HCT116 (cell line): ENCODE results near the gene TEKTIP1. TPM values are rescaled to one million over a fixed set of nuclear protein-coding genes. Genes with fewer than 3 reads are reported as not detected.

Experiments
- ATAC-seq: fragments of 200-7000 bp; cut with Tn5 transposase; 2 replicates; pipeline ENCODE4 v1.9.1; 2020; ENCODE audit warnings: mild to moderate bottlenecking, moderate library complexity
- BruUV-seq: library from RNA; stranded (reverse); fragments of 400-500 nt; replicated peaks from 2 replicates; lab custom pipeline; 2021; lab: Mats Ljungman, UMichigan
- CTCF ChIA-PET: fragments of 300-600 bp; sonication (Branson Sonifier 250); formaldehyde crosslinking; loops from one replicate; lab custom pipeline; 2021; ENCODE audit warnings: antibody characterized with exemption; lab: Charles Lee
- POLR2A ChIA-PET: fragments of 300-600, 350-600 bp; sonication (Branson Sonifier 250); formaldehyde crosslinking; loops from one replicate; lab custom pipeline; 2021; ENCODE audit warnings: antibody characterized with exemption; lab: Charles Lee
- RAD21 ChIA-PET, 2 experiments: fragments of 300-600 bp; sonication (Branson Sonifier 250); formaldehyde crosslinking; loops; one replicate each; lab custom pipeline; 2023; ENCODE audit warnings: low total read pairs in 2 of 2; ENCODE audit not compliant: uncharacterized antibody in 2 of 2, unreplicated experiment in 2 of 2, low non-redundant PET in 1 of 2; lab: Charles Lee
- DNase-seq: peaks from one replicate; pipeline ENCODE4 v3.0.0-alpha.2; 2010; ENCODE audit warnings: low read depth, low spot score
- H2AFZ ChIP-seq: fragments of 200-600 bp; shearing (Covaris generic), sonication (generic); 2 replicates; pipeline ENCODE4 v1.6.1; 2017; ENCODE audit warnings: low read depth, mixed run types, mixed read lengths, antibody characterized with exemption, low read length; ENCODE audit not compliant: poor library complexity, severe bottlenecking
- H3K27ac ChIP-seq: 2 replicates; pipeline ENCODE4 v1.5.1; 2012; ENCODE audit warnings: low read depth, low read length
- H3K27me3 ChIP-seq: fragments of 200-600 bp; sonication (generic); 2 replicates; pipeline ENCODE4 v1.6.1; 2016; ENCODE audit warnings: mixed run types, low read length, mixed read lengths; ENCODE audit not compliant: insufficient read depth
- H3K36me3 ChIP-seq, 2 experiments: fragments of 200-500 bp in 1 of 2; fragments of 200-600 bp in 1 of 2; sonication (Bioruptor generic) in 1 of 2; sonication (generic) in 1 of 2; 2 replicates each; pipeline versions ENCODE4 v1.5.1 to v1.6.1; 2014 to 2016; ENCODE audit warnings: low read length in 2 of 2, inconsistent platforms in 1 of 2, mixed read lengths in 1 of 2, mixed run types in 1 of 2; ENCODE audit not compliant: insufficient read depth in 2 of 2, control insufficient read depth in 1 of 2
- H3K4me1 ChIP-seq, 2 experiments: fragments of 200-600 bp in 1 of 2; sonication (generic) in 1 of 2; 2 replicates each; pipeline versions ENCODE4 v1.5.1 to v1.6.1; 2012 to 2017; ENCODE audit warnings: low read length in 2 of 2, inconsistent platforms in 1 of 2, mild to moderate bottlenecking in 1 of 2, mixed read lengths in 1 of 2, mixed run types in 1 of 2, moderate library complexity in 1 of 2; ENCODE audit not compliant: insufficient read depth in 2 of 2, control insufficient read depth in 1 of 2
- H3K4me2 ChIP-seq: fragments of 200-600 bp; sonication (generic); 2 replicates; pipeline ENCODE4 v1.6.1; 2017; ENCODE audit warnings: mixed run types, low read length, mixed read lengths
- H3K4me3 ChIP-seq, 2 experiments: fragments of 200-600 bp in 1 of 2; sonication (generic) in 1 of 2; replicated peaks in 1 of 2; 2 replicates each; pipeline ENCODE4 v1.5.1; 2011 to 2016; ENCODE audit warnings: low read length in 2 of 2, control low read depth in 1 of 2, low read depth in 1 of 2, mild to moderate bottlenecking in 1 of 2, mixed read lengths in 1 of 2, mixed run types in 1 of 2
- H3K79me2 ChIP-seq: fragments of 200-600 bp; sonication (generic); 2 replicates; pipeline ENCODE4 v1.6.1; 2017; ENCODE audit warnings: mild to moderate bottlenecking, mixed run types, low read length, moderate library complexity, mixed read lengths; ENCODE audit not compliant: insufficient read depth
- H3K9ac ChIP-seq: fragments of 200-600 bp; sonication (generic); 2 replicates; pipeline ENCODE4 v1.6.1; 2016; ENCODE audit warnings: low read length, mixed read lengths
- H3K9me2 ChIP-seq: fragments of 200-600 bp; sonication (generic), shearing (Covaris generic); 2 replicates; pipeline ENCODE4 v1.6.1; 2017; ENCODE audit warnings: mixed run types, mild to moderate bottlenecking, moderate library complexity; ENCODE audit not compliant: insufficient read depth
- H3K9me3 ChIP-seq, 2 experiments: fragments of 200-500 bp in 1 of 2; fragments of 200-600 bp in 1 of 2; sonication (Bioruptor generic) in 1 of 2; sonication (generic) in 1 of 2; 2 replicates each; pipeline ENCODE4 v1.6.1; 2014 to 2017; ENCODE audit warnings: low read length in 2 of 2, mixed read lengths in 2 of 2, inconsistent platforms in 1 of 2, low read depth in 1 of 2, mild to moderate bottlenecking in 1 of 2, mixed run types in 1 of 2, moderate library complexity in 1 of 2; ENCODE audit not compliant: control insufficient read depth in 1 of 2, insufficient read depth in 1 of 2
- H4K20me1 ChIP-seq: fragments of 200-600 bp; sonication (generic), shearing (Covaris generic); 2 replicates; pipeline ENCODE4 v1.6.1; 2017; ENCODE audit warnings: mixed run types, mild to moderate bottlenecking, moderate library complexity; ENCODE audit not compliant: insufficient read depth
- ATF3 ChIP-seq: IDR thresholded peaks from 2 replicates; pipeline ENCODE4 v1.6.1; 2012
- EGR1 ChIP-seq: IDR thresholded peaks from 2 replicates; pipeline ENCODE4 v1.6.1; 2012; ENCODE audit warnings: low read depth
- ELF1 ChIP-seq: IDR thresholded peaks from 2 replicates; pipeline ENCODE4 v1.6.1; 2012; ENCODE audit warnings: low read depth, borderline replicate concordance
- MAX ChIP-seq: IDR thresholded peaks from 2 replicates; pipeline ENCODE4 v1.6.1; 2012
- POLR2A ChIP-seq: IDR thresholded peaks from 2 replicates; pipeline ENCODE4 v1.7.0; 2011; ENCODE audit warnings: borderline replicate concordance; ENCODE audit not compliant: insufficient read depth, insufficient read length; ENCODE audit errors: extremely low read depth
- POLR2AphosphoS5 ChIP-seq: IDR thresholded peaks from 2 replicates; pipeline ENCODE4 v1.6.1; 2011; ENCODE audit warnings: mild to moderate bottlenecking, low read depth, low read length, moderate library complexity
- SIN3A ChIP-seq: IDR thresholded peaks from 2 replicates; pipeline ENCODE4 v1.6.1; 2012; ENCODE audit warnings: low read depth
- YY1 ChIP-seq: IDR thresholded peaks from 2 replicates; pipeline ENCODE4 v1.6.1; 2011; ENCODE audit warnings: low read length, low read depth, moderate library complexity, mild to moderate bottlenecking; ENCODE audit not compliant: insufficient replicate concordance; ENCODE audit errors: extremely low read depth
- intact Hi-C: fragments of 100-400 bp; cut with micrococcal nuclease; formaldehyde crosslinking; loops from 2 replicates; pipeline ENCODE4 v1.10.0; 2022
- total RNA-seq: library from RNA; stranded (reverse); gene quantifications from one replicate; pipeline ENCODE4 v1.2.1, GENCODE V29; 2021; ENCODE audit not compliant: unreplicated experiment

TEKTIP1 gene
- total RNA-seq, 1 experiment from 2014 or later: 1.2 TPM

GRCh38 chr19:3577723-3578344 is 38.9 kb downstream of the TEKTIP1 start:
- peak overlapping the region; percentile 47; the same call in 1 of the 2 replicates for H3K27ac ChIP-seq
- peaks cover 3 to 21% of the 10 kb centered on the region in 2 experiments; a peak in 2 of 4 replicates for H3K36me3 ChIP-seq
- peak overlapping the region; percentile 40 to 54 for H3K4me3 ChIP-seq
- CTCF ChIA-PET: no interaction called here
- H3K9me3 ChIP-seq: no peaks in the 10 kb centered on the region
- BruUV-seq: no TSS peak
- no peak overlapping the region for H2AFZ ChIP-seq
- ATAC-seq (peak; percentile 6; the same call in 1 of the 2 replicates), DNase-seq (no peak)
- peaks cover 18 to 66% of the 10 kb centered on the region in 2 experiments for H3K4me1 ChIP-seq
- no peaks in the 10 kb centered on the region for H3K9me2 ChIP-seq
- POLR2A ChIA-PET: interaction anchor here (0.9 to 1.5 kb wide), 3 partner anchors 9 to 21 kb away, joined by 3 to 6 read pairs (median 3); partner anchors contain the start of gene MFSD12
- H3K79me2 ChIP-seq: peaks cover 24% of the 10 kb centered on the region; the same call in 1 of the 2 replicates
- peak overlapping the region; percentile 58 for H3K9ac ChIP-seq
- H4K20me1 ChIP-seq: no peaks in the 10 kb centered on the region; the same call in 1 of the 2 replicates
- TF ChIP-seq EGR1 (peak; percentile 68), POLR2A (no peak), SIN3A (no peak), POLR2AphosphoS5 (peak; percentile 63; the same call in 1 of the 2 replicates), MAX (peak; percentile 53; the same call in 1 of the 2 replicates)
- intact Hi-C loops: loop anchor here (10.0 kb wide), 1 partner anchor 627 kb away; no protein-coding TSS in a partner anchor
- peak overlapping the region; percentile 65 for H3K4me2 ChIP-seq
- no peaks in the 10 kb centered on the region for H3K27me3 ChIP-seq
- RAD21 ChIA-PET: no interaction called here

GRCh38 chr19:3578390-3578789 is 39.4 kb downstream of the TEKTIP1 start:
- Histone ChIP-seq H3K9me3 (no peaks in the 10 kb centered on the region), H4K20me1 (no peaks in the 10 kb centered on the region; the same call in 1 of the 2 replicates), H3K79me2 (peaks cover 20% of the 10 kb centered on the region; the same call in 1 of the 2 replicates), H3K27ac (peak overlapping the region; percentile 47; the same call in 1 of the 2 replicates), H2AFZ (no peak overlapping the region), H3K9me2 (no peaks in the 10 kb centered on the region), H3K36me3 (peaks cover 3 to 21% of the 10 kb centered on the region in 2 experiments; a peak in 2 of 4 replicates), H3K4me3 (peak overlapping the region; percentile 40 to 54), H3K27me3 (no peaks in the 10 kb centered on the region), H3K4me1 (peaks cover 18 to 66% of the 10 kb centered on the region in 2 experiments), H3K9ac (peak overlapping the region; percentile 58), H3K4me2 (peak overlapping the region; percentile 65)
- intact Hi-C loops: loop anchor here (10.0 kb wide), 1 partner anchor 626 kb away; no protein-coding TSS in a partner anchor
- ATAC-seq (no peak), DNase-seq (no peak)
- ChIA-PET POLR2A (interaction anchor here (0.9 to 1.1 kb wide), 2 partner anchors 14 to 22 kb away, joined by 3 read pairs; partner anchors contain the start of gene MFSD12), CTCF (interaction anchor here (1.6 kb wide), 1 partner anchor 34 kb away, joined by 4 read pairs; no protein-coding TSS in a partner anchor), RAD21 (no interaction called here)
- BruUV-seq: TSS peak; percentile 27
- no peak for TF ChIP-seq SIN3A
- no peak for TF ChIP-seq YY1
- no peak for TF ChIP-seq POLR2AphosphoS5
- no peak for TF ChIP-seq ELF1
- TF ChIP-seq ATF3: no peak
